Hippocampal formation (tissue), 2 donors: ENCODE results near the gene PELI2.

Source experiments
- DNase-seq, 2 donors: peaks; one replicate each; lab custom pipeline; 2025; lab: John Stamatoyannopoulos, UW

PELI2 gene

DNA sequence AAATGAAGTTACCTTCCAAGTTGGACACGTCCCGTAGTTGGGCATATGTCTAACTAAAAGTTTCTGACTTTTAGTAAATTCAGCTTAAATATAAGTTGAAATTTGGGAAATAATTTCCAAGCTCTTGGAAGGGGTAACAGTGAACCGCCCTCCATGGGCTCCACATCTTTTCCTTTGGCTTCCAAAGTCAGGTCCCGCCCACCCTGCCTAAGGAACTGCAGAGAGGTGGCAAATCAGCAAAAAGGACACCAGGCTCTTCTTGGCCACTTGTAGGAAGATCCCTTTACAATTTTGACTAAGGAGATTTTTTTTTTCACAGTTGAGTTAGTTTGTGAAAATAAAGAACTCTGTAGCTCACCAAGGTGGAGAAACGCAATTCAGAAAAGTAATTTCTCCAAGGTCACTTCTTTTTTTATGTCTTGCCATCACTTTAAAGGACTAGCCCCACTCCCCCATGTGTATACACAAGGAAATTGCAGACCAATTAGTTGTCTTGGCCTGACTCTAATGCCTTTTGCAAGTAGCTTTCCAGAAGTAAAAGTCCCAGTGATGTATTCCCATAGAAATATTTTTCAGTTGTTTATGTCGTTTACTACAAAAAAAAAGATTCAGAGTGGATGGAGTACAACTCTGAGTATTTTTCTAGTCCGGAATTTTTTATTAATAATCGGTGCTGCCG is 181.2 kb downstream of the PELI2 start:
- no peak for DNase-seq

DNA sequence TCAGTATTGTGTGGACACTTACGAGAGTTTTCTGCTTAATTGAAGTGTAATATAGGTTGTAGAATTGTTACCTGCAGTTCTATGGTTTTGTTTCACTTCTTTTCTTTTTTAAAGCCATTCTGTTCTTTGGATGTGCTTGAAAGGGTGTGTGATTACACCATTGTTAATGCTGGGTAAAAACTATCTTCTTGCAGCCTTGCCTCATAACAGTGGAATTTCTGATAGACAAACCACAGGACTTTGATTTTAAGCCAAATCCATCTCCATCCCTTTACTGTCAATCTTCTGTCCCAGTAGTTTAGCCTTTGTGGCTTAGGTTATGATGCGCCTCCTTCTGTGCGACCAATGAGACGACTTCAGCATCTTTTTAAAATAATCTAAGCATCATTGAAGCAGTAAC is 182.3 kb downstream of the PELI2 start:
- DNase-seq: no peak

DNA sequence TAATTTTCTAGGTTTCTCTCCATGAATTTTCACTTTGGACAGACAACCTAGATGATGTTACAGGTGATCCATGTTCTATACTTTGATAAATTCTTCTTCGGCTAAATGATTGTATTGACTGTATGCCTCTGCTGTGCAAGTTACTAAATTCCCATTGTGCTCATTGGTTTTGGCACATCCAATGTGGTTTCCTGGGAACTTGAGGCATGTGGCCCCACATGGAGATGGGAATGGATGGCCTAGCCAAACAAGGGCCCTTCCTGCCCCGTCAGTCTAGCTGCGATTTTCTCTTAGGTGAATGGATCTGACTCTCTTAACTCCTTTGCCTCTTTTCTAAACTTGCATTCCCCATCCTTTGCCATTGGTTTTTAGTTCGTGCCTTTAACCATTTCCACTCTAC is 186.2 kb downstream of the PELI2 start:
- DNase-seq: no peak

DNA sequence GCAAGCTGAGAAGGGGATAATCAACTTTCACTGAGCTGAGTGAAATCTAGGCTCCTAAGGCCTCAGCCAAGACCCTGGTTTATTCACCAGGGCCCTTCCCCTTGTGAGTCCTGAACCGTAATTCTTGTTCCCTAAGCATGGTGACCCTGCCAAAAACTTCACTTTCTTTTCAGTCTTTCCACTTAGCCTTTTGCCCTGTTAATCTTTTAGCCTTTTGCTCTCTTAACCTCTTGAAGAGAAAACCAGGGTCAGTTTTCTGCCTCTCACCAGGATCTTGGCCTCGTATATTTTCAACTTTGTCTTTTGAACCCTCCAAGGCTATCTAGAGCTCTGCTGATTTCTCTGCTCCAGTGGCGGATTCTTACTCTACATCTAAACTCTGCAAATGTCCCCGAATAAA is 191.0 kb downstream of the PELI2 start:
- no peak for DNase-seq

DNA sequence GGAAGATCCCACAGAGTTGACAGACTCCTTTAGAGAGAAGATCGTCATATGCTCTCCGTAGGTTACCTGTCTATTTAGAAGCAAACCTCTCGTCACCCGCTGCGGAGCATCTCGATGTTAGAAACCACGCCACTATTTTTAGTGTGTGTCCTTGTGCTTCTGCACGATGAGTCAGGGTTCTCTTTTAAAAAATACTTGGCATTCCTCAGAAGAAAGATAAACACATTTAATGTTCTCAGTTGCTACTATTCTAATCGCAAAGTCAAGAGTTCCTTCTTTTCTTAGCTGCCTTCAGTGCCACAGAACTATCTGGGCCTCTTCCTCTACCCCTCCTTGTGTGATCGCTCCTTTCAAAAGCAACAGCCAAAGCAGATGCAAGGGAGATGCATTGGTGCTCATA is 192.4 kb downstream of the PELI2 start:
- DNase-seq: no peak

DNA sequence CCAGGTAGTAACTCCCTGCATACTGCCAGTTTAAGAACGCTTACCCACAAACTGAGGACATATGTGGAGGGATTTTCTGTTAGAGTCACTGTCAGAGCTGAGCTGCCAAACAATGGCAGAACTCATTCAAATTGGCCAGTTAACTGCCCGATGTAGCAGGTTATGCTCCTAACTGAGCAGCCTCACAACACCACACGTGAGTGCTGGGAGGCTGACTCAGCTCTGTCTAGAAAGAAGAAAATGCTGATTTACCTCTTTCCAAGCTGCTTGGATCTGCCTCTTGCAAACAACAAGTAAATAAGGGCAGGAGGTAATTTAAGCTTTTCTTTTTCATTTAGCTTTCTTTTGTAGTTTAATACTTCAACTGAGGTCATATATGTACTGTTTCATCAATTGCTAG is 195.6 kb downstream of the PELI2 start:
- no peak for DNase-seq

DNA sequence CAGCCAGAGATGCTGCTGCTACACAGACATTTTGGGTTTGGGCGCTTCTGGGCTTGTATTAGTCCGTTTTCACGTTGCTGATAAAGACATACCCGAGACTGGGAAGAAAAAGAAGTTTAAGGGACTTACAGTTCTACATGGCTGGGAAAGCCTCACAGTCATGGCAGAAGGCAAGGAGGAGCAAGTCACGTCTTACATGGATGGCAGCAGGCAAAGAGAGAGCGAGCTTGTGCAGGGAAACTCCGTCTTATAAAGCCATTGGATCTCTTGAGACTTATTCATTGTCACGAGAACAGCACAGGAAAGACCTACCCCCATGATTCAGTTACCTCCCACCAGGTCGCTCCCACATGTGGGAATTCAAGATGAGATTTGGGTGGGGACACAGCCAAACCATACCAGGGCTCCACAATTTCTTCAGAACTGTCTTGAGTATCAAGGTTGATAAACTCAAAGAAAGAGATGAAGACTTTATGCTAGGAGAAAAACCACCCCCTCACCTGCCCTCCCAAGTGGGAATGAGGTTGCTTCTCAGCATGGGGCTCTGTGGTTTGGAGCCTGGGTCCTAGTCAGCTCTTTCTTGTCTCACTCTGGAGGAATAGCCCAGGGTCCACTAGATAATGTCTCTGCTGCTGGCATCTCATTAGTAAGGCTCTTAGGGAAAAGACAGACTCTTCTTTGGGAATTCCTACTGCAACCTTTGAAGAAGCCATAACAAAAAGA is 200.3 kb downstream of the PELI2 start:
- DNase-seq: no peak

DNA sequence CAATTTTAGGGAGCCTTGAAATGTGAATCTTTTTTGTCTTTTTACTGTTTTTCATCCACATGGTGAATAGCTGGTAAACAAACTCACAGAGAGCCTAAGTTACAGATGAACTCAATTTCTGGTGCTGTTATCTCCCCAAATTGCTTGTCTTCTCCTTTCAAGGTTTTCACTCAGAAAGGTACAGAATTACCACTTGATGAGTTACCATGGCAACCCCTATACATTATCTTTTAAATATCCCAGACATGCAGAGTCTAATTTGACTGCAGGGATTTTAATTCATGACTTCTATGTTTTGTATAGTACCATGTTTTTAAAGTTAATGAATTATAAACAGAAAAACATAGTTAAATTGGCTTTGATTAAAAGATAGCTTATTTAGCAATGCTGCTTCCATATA is 203.7 kb downstream of the PELI2 start:
- DNase-seq: no peak

DNA sequence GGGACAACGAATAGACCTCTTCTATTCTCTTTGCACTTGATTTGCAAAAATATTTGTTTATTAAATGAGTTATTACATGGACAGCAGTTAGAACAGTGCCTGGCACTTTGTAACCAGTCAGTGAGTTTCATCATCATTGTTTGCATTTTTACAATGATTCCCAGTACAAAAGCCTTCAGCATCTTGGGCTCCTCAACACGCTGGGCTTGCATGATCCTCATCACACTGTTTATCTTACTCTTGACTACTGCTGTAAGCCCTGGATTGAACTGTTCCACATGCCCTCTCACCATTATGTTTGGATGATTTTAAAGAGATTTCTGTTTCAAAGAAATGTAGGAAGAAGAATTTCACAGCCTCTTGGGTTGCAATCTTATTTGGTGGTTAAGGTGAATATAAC is 204.3 kb downstream of the PELI2 start:
- no peak for DNase-seq

DNA sequence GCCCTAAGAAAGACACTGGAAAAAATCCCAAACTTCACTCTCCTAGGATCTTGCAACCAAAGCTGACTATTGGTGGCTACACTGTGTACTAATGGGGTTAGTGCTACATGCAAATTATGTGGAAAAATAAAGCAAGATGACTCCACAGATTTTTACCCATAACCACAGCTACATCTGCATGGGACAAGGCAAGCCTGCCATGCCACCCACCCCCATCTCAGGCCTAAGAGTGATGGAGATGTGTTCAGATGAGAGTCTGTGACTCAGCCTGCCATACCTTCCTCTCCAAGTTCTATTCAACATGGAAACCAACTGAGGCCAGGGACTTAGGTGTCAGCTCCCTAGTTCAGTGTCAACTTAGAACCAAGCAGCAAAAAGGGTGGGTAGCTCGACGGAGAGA is 206.2 kb downstream of the PELI2 start:
- DNase-seq: no peak

DNA sequence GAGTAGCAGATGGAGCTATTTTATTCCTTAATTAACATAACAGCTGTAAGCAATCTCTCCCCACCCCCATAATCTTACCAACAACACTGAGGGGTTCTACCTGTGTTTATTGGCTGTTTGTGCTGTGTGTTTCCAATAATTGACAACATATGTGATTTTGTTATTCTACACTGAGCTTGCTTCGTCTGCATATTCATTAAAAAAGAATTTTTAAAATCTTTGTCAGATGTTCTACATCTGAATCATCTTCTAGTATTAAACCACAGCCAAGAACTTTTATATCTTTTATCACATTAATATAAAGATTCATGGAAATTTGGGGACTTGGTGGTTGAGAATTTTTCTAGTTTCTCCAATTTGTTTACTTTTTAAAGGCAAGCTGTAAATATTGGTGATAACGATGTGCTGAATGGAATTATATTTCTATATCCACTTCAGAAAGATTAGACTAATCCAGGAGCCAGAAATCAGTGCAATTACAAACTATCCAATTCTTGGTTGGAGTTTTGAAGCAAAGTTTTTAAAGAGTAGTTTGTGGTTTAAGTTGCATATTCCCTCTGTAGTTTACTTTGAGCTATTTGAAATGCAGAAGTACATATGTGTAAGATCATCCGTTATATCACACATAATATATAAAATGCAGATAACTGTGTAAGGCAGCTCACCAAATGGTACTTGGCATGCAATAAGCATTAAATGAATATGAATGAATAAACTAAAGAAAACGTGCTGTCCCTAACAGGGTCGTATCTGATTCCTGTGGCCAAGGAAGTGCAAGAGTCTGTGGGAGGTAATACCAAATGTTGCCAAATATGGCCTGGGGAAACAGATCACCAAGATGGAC is 206.9 kb downstream of the PELI2 start:
- DNase-seq: no peak

DNA sequence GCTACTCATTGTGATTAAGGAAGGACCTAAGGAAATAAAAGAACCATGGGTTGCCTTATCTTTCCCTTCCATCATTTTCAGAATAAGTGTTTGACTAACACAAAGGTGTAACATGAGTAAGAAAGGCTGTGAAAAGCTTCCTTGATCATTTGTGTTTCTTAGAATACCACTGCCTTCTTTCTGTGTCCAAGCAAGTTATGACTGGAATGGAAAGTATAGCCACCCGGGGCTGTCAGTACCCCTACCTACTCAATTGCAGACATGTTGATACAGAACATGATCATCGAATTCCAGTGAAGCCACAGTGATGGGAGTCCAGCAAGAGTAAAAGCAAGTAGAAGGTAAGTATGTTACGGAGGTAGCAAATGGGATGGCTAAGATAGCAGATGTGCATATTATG is 209.8 kb downstream of the PELI2 start:
- no peak for DNase-seq

DNA sequence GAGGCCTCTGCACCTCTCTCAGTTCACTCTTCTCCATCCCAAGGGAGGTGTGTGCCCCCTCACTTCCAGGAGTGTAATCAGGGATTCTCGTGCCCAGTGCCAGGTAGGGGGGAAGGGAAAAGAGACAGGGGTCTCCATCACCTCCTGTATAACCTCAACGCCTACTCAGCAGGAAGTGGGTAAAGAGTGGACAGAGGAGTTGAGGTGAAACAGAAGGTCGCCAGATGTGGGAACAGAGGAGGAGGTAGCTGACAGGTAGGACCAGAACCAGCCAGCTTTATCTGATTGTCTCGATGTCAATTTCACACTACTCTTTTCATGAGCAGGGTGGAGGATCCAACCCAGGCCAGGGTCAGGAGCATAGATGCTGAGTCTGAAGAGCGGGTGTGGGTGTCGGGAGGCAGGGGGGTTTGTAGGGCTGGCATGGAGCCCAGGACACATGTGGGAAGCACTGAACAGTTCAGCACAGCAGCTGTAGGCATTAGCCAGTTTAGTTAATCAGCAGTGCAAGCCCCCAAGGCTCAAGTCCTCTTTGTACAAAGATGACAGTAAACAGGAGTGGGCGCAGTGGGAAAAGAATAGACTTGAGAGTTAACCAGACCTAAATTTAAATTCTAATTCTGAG is 213.5 kb downstream of the PELI2 start:
- DNase-seq: no peak

DNA sequence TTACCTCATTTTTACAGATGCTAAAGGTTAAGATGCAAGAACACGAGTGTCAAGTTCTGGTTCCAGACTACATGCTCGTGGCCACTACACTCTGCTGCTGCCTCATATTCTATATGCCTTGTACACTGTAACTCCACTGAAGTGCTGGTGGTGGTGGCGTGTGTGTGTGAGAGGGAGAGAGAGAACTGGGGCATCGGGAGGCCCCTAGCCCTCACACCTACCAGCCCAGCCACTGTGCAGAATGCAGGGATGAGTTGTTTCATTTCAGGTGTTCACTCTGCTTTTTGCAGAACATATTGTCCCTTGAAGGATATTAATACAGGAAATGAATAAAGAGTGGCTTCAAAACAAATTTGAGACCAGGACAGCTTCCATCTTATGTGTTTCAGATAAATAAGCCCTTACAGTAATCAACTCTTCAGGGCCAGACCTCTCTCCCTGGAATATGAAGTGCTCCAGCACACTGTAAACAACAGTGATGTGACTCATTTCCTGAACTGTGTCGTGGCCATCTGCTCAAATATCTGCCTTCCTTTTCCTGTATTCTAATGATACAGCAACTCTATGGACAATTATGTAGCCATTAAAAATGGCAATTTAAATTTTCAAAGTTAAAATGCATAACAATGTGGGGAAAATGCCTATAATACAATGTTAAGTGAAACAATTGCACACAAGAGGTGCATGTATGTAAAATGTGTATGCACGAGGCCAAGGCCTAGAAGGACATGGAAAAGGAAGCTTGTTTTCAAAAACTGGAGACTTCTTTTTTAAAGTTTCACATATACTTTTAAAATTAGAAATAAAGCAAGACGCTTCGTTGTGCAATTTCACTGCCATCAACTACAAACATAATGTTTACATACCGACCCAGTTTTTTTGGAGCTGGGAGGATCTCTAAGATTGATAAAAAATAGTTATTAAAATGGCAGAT is 215.4 kb downstream of the PELI2 start:
- no peak for DNase-seq

DNA sequence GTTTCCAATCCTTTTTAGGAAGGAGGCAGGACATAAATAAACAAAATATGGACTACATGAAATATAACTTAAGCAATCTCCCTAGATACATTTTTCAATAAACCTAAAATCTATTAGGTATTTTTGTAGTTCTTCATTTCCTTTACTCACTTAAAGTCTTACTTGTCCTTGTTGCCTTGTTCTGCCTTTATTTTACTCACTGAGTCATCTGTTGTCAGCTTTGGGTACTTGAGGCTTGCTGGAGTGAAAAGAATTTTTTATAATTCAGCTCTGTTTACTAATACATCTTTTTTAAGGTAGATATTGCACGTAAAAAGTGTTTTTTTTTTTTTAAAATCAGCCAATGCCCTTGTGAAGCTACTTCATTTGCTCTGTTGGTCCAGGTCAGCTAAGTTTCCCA is 216.2 kb downstream of the PELI2 start:
- no peak for DNase-seq

DNA sequence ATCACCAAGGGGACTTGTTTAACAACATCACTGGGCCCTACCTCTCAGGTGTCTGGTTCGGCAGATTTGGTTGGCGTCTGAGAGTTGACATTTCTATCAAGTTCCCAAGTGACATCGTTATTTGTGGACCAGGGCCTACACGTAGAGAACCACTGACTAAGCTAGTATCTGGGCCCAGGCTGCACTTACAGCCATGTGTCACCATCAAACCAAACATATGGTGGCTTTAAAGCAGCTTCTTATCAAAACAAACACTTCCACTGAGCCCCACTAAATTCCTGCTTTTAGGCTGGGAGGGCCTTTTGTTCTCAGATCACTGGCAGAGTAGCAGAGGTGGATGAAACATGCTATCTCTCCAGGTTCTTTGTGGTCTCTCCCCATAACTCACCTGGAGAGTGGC is 220.5 kb downstream of the PELI2 start:
- DNase-seq: no peak

DNA sequence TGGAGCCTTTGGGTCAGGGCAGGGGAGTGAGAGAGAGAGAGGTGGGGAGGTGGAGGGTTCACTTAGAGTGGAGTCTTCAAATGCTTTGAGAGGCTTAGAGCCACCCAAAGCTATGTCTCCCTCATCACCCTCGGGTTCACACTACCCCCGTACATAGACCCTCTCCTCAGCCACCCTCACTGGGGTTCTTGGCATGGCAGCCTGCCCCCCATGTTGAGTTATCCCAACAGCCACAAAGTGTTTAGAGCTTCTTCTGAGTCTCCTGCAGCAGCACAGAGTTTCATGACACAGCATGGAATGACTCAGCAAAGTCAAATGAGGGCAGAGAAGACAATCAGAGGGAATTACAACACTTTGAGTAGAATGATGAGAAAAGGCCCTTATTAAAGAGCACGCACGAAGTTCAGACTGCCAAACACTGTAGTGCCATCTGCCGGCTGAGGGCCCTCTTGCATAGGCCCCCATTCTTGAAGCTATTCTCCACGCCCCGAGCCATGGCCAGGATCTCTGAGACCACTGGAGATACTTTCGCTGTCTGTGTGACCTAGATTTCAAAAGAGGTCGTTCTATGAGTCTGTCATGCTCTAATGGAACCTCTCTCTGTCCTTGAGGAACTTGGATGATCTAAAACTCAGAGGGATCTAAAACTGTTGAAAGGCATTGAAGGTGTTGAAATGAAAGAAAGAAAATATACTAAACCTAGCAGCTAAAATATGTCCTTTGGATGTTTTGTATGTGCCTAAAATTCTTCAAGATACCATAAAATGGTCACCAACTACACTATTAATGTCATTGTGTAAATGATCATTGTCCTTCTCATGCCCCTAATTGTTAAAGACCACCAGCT is 221.9 kb downstream of the PELI2 start:
- DNase-seq: peak; percentile 72 to 76

DNA sequence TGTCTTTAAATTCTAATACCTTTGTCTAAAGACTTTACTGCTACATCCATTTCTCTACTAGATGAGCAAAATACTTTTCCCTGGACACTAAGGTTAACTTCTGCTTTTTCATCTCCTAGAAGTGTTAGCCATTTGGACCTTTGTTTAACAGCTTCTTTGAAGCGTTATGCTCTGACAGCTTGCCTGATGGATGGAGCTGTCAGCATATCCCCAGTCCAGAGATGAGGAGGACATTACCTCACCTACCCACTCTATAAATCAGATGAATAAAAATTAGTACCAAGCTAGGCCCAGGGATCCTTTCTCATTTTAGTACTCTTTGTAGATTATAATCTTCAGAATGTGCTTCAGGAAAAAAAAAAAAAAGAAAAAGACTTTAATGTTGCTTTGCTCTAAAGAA is 222.7 kb downstream of the PELI2 start:
- no peak for DNase-seq

DNA sequence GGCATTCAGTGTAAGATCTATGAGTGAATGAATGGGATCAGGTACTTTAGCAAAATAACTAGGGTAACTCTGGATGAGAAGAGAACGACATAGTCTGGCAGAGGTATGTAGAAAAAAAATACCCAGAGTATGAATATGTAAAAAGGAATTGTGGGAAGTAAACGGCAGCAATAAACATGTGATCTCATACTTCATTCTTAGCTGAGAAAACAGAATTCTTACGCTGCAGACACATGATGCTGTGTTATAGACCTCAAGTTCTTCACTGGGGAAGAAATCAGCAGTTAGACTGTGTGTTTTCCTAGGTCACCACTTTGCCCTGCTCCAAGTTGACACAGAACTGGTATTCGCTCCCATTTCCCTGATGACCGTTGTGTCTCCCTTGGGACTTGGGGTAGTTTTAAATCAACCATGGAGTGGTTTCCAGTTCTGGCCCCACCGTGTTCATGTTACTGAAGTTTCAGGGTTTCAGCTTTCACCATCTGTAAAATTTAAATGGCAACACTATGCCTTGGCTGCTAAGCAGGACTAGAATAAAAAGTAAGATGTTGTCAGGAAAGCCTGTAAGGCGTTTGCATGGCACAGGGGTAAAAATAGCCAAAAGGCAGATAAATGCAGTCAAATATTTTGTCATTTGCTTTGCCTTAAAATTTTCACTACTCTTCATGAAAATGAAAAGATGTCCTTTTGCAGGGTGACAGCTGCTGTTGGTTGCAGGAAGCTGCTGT is 223.7 kb downstream of the PELI2 start:
- no peak for DNase-seq

DNA sequence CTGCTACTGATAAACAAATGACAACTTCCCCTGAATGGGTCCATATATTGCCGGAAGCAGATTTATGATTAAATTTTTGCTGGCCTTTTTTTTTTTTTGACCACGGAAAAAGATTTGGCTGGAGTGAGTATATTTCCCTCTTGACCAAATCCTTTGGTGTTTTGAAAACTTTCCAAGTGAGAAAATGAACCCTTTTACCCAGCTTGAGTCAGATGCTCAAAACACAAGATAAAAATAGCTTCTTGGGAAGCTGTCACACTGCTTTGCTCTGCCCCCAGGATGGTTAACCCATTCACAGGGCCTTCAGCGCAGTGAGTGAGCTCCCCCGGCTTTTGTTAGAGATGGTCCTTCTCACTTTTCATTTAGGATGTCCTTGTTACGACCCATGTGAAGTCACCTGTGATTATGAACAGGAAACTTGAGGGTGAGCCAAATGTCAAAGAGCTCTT is 224.3 kb downstream of the PELI2 start:
- no peak for DNase-seq
